ENCODE data around the gene CNTNAP4.

Gene CNTNAP4

GRCh38 chr16:76532188-76532973 is 255.2 kb downstream of the CNTNAP4 start:
- Histone ChIP-seq H3K4me3 (ENCODE audit: low read length) (no peak overlapping the region), H2AFZ (ENCODE audit: low read depth, low read length) (no peak overlapping the region), H3K9me3 (ENCODE audit: low read length) (no peaks in the 10 kb centered on the region), H3K4me1 (ENCODE audit: insufficient read depth, low read length) (no peaks in the 10 kb centered on the region), H3K27me3 (ENCODE audit: insufficient read depth, low read length) (no peaks in the 10 kb centered on the region), H3K36me3 (ENCODE audit: insufficient read depth, low read length) (no peaks in the 10 kb centered on the region)

- H3K36me3 ChIP-seq (ENCODE audit: insufficient read depth, low read length): no peaks in the 10 kb centered on the region
- H2AFZ ChIP-seq (ENCODE audit: low read depth, low read length): no peak overlapping the region
- H3K4me1 ChIP-seq (ENCODE audit: insufficient read depth, low read length): no peaks in the 10 kb centered on the region
- H3K4me3 ChIP-seq (ENCODE audit: low read length): no peak overlapping the region
- H3K9me3 ChIP-seq (ENCODE audit: low read length): no peaks in the 10 kb centered on the region
- no peaks in the 10 kb centered on the region for H3K27me3 ChIP-seq (ENCODE audit: insufficient read depth, low read length)
Measured at GRCh38 chr16:76539609-76540008, 262.4 kb downstream of the CNTNAP4 start.

GRCh38 chr16:76541070-76541469 is 263.9 kb downstream of the CNTNAP4 start:
- H3K27me3 ChIP-seq (ENCODE audit: insufficient read depth, low read length): no peaks in the 10 kb centered on the region
- no peak overlapping the region for H2AFZ ChIP-seq (ENCODE audit: low read depth, low read length)
- H3K36me3 ChIP-seq (ENCODE audit: insufficient read depth, low read length): no peaks in the 10 kb centered on the region
- no peaks in the 10 kb centered on the region for H3K4me1 ChIP-seq (ENCODE audit: insufficient read depth, low read length)
- no peak overlapping the region for H3K4me3 ChIP-seq (ENCODE audit: low read length)
- H3K9me3 ChIP-seq (ENCODE audit: low read length): no peaks in the 10 kb centered on the region

- H3K4me1 ChIP-seq (ENCODE audit: insufficient read depth, low read length): no peaks in the 10 kb centered on the region
- H3K9me3 ChIP-seq (ENCODE audit: low read length): no peaks in the 10 kb centered on the region
- H3K27me3 ChIP-seq (ENCODE audit: insufficient read depth, low read length): no peaks in the 10 kb centered on the region
- H2AFZ ChIP-seq (ENCODE audit: low read depth, low read length): no peak overlapping the region
- H3K4me3 ChIP-seq (ENCODE audit: low read length): no peak overlapping the region
- no peaks in the 10 kb centered on the region for H3K36me3 ChIP-seq (ENCODE audit: insufficient read depth, low read length)
Measured at GRCh38 chr16:76565542-76565941, 288.3 kb downstream of the CNTNAP4 start.

GRCh38 chr16:76571755-76572154 is 294.6 kb downstream of the CNTNAP4 start:
- Histone ChIP-seq H3K27me3 (ENCODE audit: insufficient read depth, low read length) (no peaks in the 10 kb centered on the region), H3K36me3 (ENCODE audit: insufficient read depth, low read length) (no peaks in the 10 kb centered on the region), H2AFZ (ENCODE audit: low read depth, low read length) (no peak overlapping the region), H3K4me3 (ENCODE audit: low read length) (no peak overlapping the region), H3K9me3 (ENCODE audit: low read length) (no peaks in the 10 kb centered on the region), H3K4me1 (ENCODE audit: insufficient read depth, low read length) (no peaks in the 10 kb centered on the region)

GRCh38 chr16:76573281-76573680 is 296.1 kb downstream of the CNTNAP4 start:
- H3K27me3 ChIP-seq (ENCODE audit: insufficient read depth, low read length): no peaks in the 10 kb centered on the region
- no peaks in the 10 kb centered on the region for H3K9me3 ChIP-seq (ENCODE audit: low read length)
- no peak overlapping the region for H3K4me3 ChIP-seq (ENCODE audit: low read length)
- H2AFZ ChIP-seq (ENCODE audit: low read depth, low read length): no peak overlapping the region
- no peaks in the 10 kb centered on the region for H3K4me1 ChIP-seq (ENCODE audit: insufficient read depth, low read length)
- H3K36me3 ChIP-seq (ENCODE audit: insufficient read depth, low read length): no peaks in the 10 kb centered on the region

GRCh38 chr16:76574651-76575050 is 297.4 kb downstream of the CNTNAP4 start:
- no peak overlapping the region for H3K4me3 ChIP-seq (ENCODE audit: low read length)
- H3K36me3 ChIP-seq (ENCODE audit: insufficient read depth, low read length): no peaks in the 10 kb centered on the region
- no peaks in the 10 kb centered on the region for H3K9me3 ChIP-seq (ENCODE audit: low read length)
- no peaks in the 10 kb centered on the region for H3K4me1 ChIP-seq (ENCODE audit: insufficient read depth, low read length)
- H2AFZ ChIP-seq (ENCODE audit: low read depth, low read length): no peak overlapping the region
- no peaks in the 10 kb centered on the region for H3K27me3 ChIP-seq (ENCODE audit: insufficient read depth, low read length)

GRCh38 chr16:76576526-76576925 is 299.3 kb downstream of the CNTNAP4 start:
- no peaks in the 10 kb centered on the region for H3K36me3 ChIP-seq (ENCODE audit: insufficient read depth, low read length)
- no peaks in the 10 kb centered on the region for H3K9me3 ChIP-seq (ENCODE audit: low read length)
- H3K4me3 ChIP-seq (ENCODE audit: low read length): no peak overlapping the region
- no peaks in the 10 kb centered on the region for H3K27me3 ChIP-seq (ENCODE audit: insufficient read depth, low read length)
- H2AFZ ChIP-seq (ENCODE audit: low read depth, low read length): no peak overlapping the region
- H3K4me1 ChIP-seq (ENCODE audit: insufficient read depth, low read length): no peaks in the 10 kb centered on the region

- Histone ChIP-seq H3K36me3 (ENCODE audit: insufficient read depth, low read length) (no peaks in the 10 kb centered on the region), H3K9me3 (ENCODE audit: low read length) (no peaks in the 10 kb centered on the region), H3K4me3 (ENCODE audit: low read length) (no peak overlapping the region), H3K27me3 (ENCODE audit: insufficient read depth, low read length) (no peaks in the 10 kb centered on the region), H3K4me1 (ENCODE audit: insufficient read depth, low read length) (no peaks in the 10 kb centered on the region), H2AFZ (ENCODE audit: low read depth, low read length) (no peak overlapping the region)
Measured at GRCh38 chr16:76577003-76577402, 299.8 kb downstream of the CNTNAP4 start.

- Histone ChIP-seq H2AFZ (ENCODE audit: low read depth, low read length) (no peak overlapping the region), H3K36me3 (ENCODE audit: insufficient read depth, low read length) (no peaks in the 10 kb centered on the region), H3K9me3 (ENCODE audit: low read length) (no peaks in the 10 kb centered on the region), H3K27me3 (ENCODE audit: insufficient read depth, low read length) (no peaks in the 10 kb centered on the region), H3K4me1 (ENCODE audit: insufficient read depth, low read length) (no peaks in the 10 kb centered on the region), H3K4me3 (ENCODE audit: low read length) (no peak overlapping the region)
Measured at GRCh38 chr16:76579277-76579922, 302.2 kb downstream of the CNTNAP4 start.

GRCh38 chr16:76583466-76583865 is 306.3 kb downstream of the CNTNAP4 start:
- Histone ChIP-seq H3K4me1 (ENCODE audit: insufficient read depth, low read length) (no peaks in the 10 kb centered on the region), H3K9me3 (ENCODE audit: low read length) (no peaks in the 10 kb centered on the region), H3K4me3 (ENCODE audit: low read length) (no peak overlapping the region), H3K36me3 (ENCODE audit: insufficient read depth, low read length) (no peaks in the 10 kb centered on the region), H3K27me3 (ENCODE audit: insufficient read depth, low read length) (no peaks in the 10 kb centered on the region), H2AFZ (ENCODE audit: low read depth, low read length) (no peak overlapping the region)

- Histone ChIP-seq H3K36me3 (ENCODE audit: insufficient read depth, low read length) (no peaks in the 10 kb centered on the region), H3K4me1 (ENCODE audit: insufficient read depth, low read length) (no peaks in the 10 kb centered on the region), H3K9me3 (ENCODE audit: low read length) (no peaks in the 10 kb centered on the region), H3K27me3 (ENCODE audit: insufficient read depth, low read length) (no peaks in the 10 kb centered on the region), H3K4me3 (ENCODE audit: low read length) (no peak overlapping the region), H2AFZ (ENCODE audit: low read depth, low read length) (no peak overlapping the region)
Measured at GRCh38 chr16:76583945-76584344, 306.7 kb downstream of the CNTNAP4 start.

- Histone ChIP-seq H3K4me1 (ENCODE audit: insufficient read depth, low read length) (no peaks in the 10 kb centered on the region), H3K27me3 (ENCODE audit: insufficient read depth, low read length) (no peaks in the 10 kb centered on the region), H3K36me3 (ENCODE audit: insufficient read depth, low read length) (no peaks in the 10 kb centered on the region), H3K9me3 (ENCODE audit: low read length) (no peaks in the 10 kb centered on the region), H2AFZ (ENCODE audit: low read depth, low read length) (no peak overlapping the region), H3K4me3 (ENCODE audit: low read length) (no peak overlapping the region)
Measured at GRCh38 chr16:76598498-76598897, 321.3 kb downstream of the CNTNAP4 start.
